Prostate gland (tissue), 2 donors: ENCODE data around the gene EIF5AL1. TPM values are rescaled to one million over a fixed set of nuclear protein-coding genes. Genes with fewer than 3 reads are reported as not detected.
A peak's percentile ranks its signal among the peaks of the same experiment; 100 is the strongest.
"Not testable (repeated sequence)": the region's sequence is repeated elsewhere in the genome, so short reads cannot be mapped to it uniquely, and the experiment has no call there.

Experiments
- DNase-seq: peaks from one replicate; pipeline ENCODE4 v3.0.0-alpha.2; 2019; ENCODE audit warnings: low spot score
- H3K27ac ChIP-seq, 2 donors: fragments of 200-600 bp; sonication (generic); 2 replicates each; pipeline ENCODE4 v1.5.1; 2017 to 2019
- H3K27me3 ChIP-seq: fragments of 200-600 bp; sonication (generic); replicated peaks from 2 replicates; pipeline ENCODE4 v1.5.1; 2019; ENCODE audit not compliant: insufficient read depth
- H3K36me3 ChIP-seq, 2 donors: fragments of 200-600 bp; sonication (generic); 1 replicate in 1 of 2; 2 replicates in 1 of 2; pipeline versions ENCODE4 v1.5.1 to v1.8.1; 2017 to 2019
- H3K4me1 ChIP-seq: fragments of 200-600 bp; sonication (generic); replicated peaks from 2 replicates; pipeline ENCODE4 v1.5.1; 2019
- H3K4me3 ChIP-seq, 2 donors: fragments of 200-600 bp; sonication (generic); 2 replicates each; pipeline ENCODE4 v1.5.1; 2017 to 2019
- H3K9me3 ChIP-seq: fragments of 200-600 bp; sonication (generic); 2 replicates; pipeline ENCODE4 v1.5.1; 2017
- CTCF ChIP-seq, 4 experiments: fragments of 200-600 bp in 2 of 4; fragments of 450-650 bp in 2 of 4; sonication (generic) in 2 of 4; IDR thresholded peaks; 1 replicate in 3 of 4; 2 replicates in 1 of 4; pipeline ENCODE4 v1.5.1; 2016 to 2019; ENCODE audit warnings: antibody characterized with exemption in 4 of 4, mild to moderate bottlenecking in 2 of 4, moderate library complexity in 2 of 4
- POLR2A ChIP-seq: fragments of 450-650 bp; IDR thresholded peaks from one replicate; pipeline ENCODE4 v1.6.1; 2016; ENCODE audit warnings: antibody characterized with exemption, mild to moderate bottlenecking
- POLR2AphosphoS5 ChIP-seq: sonication (generic); formaldehyde crosslinking; IDR thresholded peaks from one replicate; pipeline ENCODE4 v1.6.1; 2017; ENCODE audit warnings: antibody characterized with exemption
- WGBS: methylation state at CpG from one replicate; pipeline ENCODE4 v1.1.5; 2018; 5-methylcytosine and 5-hydroxymethylcytosine counted together
- intact Hi-C: fragments of 100-400 bp; cut with DNase I; formaldehyde crosslinking; loops from one replicate; pipeline ENCODE4 v1.14.2; 2022
- total RNA-seq, 2 donors: library from RNA; depleted of rRNA; stranded (reverse); fragments of >200 nt; gene quantifications; one replicate each; pipeline ENCODE4 v1.1.0, GENCODE V29; 2016

EIF5AL1 gene
- total RNA-seq, 2 donors from 2014 or later: 0.32 to 1.5 TPM

- Histone ChIP-seq H3K9me3 (no peaks in the 10 kb centered on the region), H3K4me1 (no peaks in the 10 kb centered on the region), H3K27ac (no peak overlapping the region), H3K36me3 (no peaks in the 10 kb centered on the region), H3K27me3 (no peaks in the 10 kb centered on the region), H3K4me3 (no peak overlapping the region)
- 62% methylated on average over 2 of the region's 2 CpGs for WGBS
- TF ChIP-seq CTCF (IDR thresholded peaks at IDR 0.05) (no peak), POLR2AphosphoS5 (no peak), POLR2A (no peak)
- intact Hi-C loops: no loop called here
- no peak for DNase-seq
Observed at GRCh38 chr10:79542626-79543025, 30.3 kb downstream of the EIF5AL1 start.

DNA sequence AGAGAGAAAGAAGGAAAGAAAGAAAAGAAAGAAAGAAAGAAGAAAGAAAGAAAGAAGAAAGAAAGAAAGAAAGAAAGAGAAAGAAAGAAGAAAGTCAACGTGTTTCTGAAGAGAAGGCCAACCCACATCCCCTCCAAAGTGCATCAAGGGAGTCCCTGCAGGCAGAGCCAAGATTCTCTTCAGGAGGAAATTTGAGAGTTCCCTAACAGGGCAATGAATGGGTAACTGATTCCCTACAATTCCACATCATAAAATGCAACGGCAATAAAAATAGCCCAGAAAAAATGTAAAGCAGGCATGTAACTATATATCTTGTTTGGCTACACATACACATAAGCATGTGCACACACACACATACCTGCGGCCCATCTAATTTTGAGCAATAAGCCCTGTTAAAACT is 32.1 kb downstream of the EIF5AL1 start:
- WGBS: 64% methylated on average over 3 of the region's 3 CpGs
- H3K4me3 ChIP-seq, H3K9me3 ChIP-seq, H3K27ac ChIP-seq, intact Hi-C loops, DNase-seq, H3K4me1 ChIP-seq, H3K27me3 ChIP-seq, H3K36me3 ChIP-seq: not testable (repeated sequence)

GRCh38 chr10:79544926-79545659 is 32.8 kb downstream of the EIF5AL1 start:
- 90% methylated on average over 3 of the region's 3 CpGs for WGBS
- H3K4me3 ChIP-seq, DNase-seq, H3K4me1 ChIP-seq, H3K27me3 ChIP-seq, H3K9me3 ChIP-seq, intact Hi-C loops, H3K36me3 ChIP-seq, H3K27ac ChIP-seq: not testable (repeated sequence)

GRCh38 chr10:79547128-79547527 is 34.8 kb downstream of the EIF5AL1 start:
- DNase-seq, intact Hi-C loops, H3K27me3 ChIP-seq, H3K27ac ChIP-seq, H3K36me3 ChIP-seq, H3K4me1 ChIP-seq, H3K4me3 ChIP-seq, H3K9me3 ChIP-seq: not testable (repeated sequence)
- TF ChIP-seq POLR2AphosphoS5: peak; percentile 27
- 52% methylated on average over 2 of the region's 2 CpGs for WGBS

GRCh38 chr10:79547973-79548372 is 35.6 kb downstream of the EIF5AL1 start:
- WGBS: 64% methylated on average over 3 of the region's 3 CpGs
- TF ChIP-seq CTCF (IDR thresholded peaks at IDR 0.05): no peak
- no peak for TF ChIP-seq POLR2AphosphoS5
- no peak for TF ChIP-seq POLR2A
- H3K4me1 ChIP-seq: no peaks in the 10 kb centered on the region
- no peaks in the 10 kb centered on the region for H3K27me3 ChIP-seq
- intact Hi-C loops: no loop called here
- DNase-seq: no peak
- H3K36me3 ChIP-seq: no peaks in the 10 kb centered on the region
- H3K4me3 ChIP-seq: no peak overlapping the region
- no peak overlapping the region for H3K27ac ChIP-seq
- no peaks in the 10 kb centered on the region for H3K9me3 ChIP-seq

GRCh38 chr10:79552143-79552542 is 39.8 kb downstream of the EIF5AL1 start:
- peaks cover 5% of the 10 kb centered on the region for H3K4me1 ChIP-seq
- no peaks in the 10 kb centered on the region for H3K36me3 ChIP-seq
- TF ChIP-seq POLR2AphosphoS5 (no peak), POLR2A (no peak), CTCF (IDR thresholded peaks at IDR 0.05) (no peak)
- 85% methylated on average over 2 of the region's 2 CpGs for WGBS
- H3K4me3 ChIP-seq: no peak overlapping the region
- no peak overlapping the region for H3K27ac ChIP-seq
- intact Hi-C loops: no loop called here
- DNase-seq: no peak
- H3K9me3 ChIP-seq: no peaks in the 10 kb centered on the region
- H3K27me3 ChIP-seq: no peaks in the 10 kb centered on the region
